Measurements from ENCODE around the gene NTSR1. TPM values are rescaled to one million over a fixed set of nuclear protein-coding genes. Genes with fewer than 3 reads are reported as not detected.

Gene NTSR1
- total and polyA plus RNA-seq, 8 donors: 0.03 to 3.5 (median 0.12) TPM

DNA sequence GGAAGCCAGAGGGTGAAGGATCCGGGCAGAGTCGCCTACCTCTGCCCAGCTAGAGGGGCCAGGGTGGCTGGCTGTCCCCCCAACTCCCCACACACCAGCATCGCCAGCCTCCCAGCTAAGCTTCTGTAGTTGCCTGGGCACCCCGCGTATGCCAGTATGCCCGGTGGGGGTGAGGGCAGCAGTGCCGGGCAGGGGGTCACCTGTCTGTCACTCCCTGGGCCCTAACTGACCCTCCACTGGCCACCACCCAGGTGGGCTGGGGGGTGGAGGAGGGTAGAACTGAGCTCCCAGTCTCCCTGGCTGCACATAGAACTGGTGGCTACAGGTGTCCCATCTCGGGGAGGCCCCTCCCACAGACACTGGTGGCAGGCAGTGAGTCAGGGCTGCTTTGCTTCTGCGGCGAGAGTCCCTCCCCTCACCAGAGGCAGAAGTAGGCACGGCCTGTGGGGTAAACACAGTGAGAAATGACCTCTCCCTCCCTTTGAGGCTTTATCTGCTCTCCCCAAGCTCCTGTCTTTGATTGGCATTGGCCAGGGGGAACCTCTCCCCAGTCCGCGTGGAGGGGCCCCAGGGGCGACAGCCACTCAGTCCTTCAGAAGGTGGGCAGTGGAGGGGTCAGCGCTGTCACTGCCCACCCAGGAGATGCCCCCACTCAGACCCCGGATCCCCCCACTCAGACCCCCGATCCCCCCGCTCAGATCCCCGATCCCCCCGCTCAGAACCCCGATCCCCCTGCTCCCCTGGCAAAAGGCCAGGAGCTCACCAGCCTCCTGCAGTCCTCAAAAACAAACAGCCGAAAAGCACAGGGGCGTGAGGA is 2.5 kb downstream of the NTSR1 start:
- intact Hi-C loops (cut with DNase I): no loop called here
- Histone ChIP-seq H3K36me3 (no peaks in the 10 kb centered on the region), H3K4me3 (peak overlapping the region in 1 of 2 donors; percentile 52), H3K4me1 (peaks cover 0 to 35% of the 10 kb centered on the region in 2 donors), H3K27me3 (peaks cover 36 to 76% of the 10 kb centered on the region in 2 donors), H3K27ac (no peak overlapping the region), H3K9me3 (no peaks in the 10 kb centered on the region)
- no peak for TF ChIP-seq CTCF (IDR thresholded peaks at IDR 0.05)
- ATAC-seq: no peak
- DNase-seq: peak in 1 of 4 donors; percentile 85

DNA sequence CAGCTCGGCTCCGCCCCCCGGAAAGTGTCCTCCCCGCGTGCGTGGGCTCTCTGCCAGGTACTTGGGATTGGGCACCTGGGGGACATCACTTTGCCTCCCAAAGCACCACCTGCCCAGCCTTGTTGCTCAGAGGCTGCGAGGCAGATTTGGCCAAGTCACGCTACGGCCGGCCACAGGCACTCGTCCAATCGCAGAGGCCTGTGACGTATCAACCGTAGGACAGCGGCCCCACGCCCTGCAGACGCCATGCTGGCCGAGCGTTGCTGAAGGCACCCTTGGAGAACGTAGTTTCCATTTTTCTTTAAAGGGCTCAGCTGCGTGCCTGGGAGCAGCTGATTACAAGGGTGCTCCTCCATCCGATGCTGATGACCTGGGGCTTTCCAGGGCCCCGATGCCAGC is 3.1 kb downstream of the NTSR1 start:
- Histone ChIP-seq H3K27me3 (peaks cover 36 to 76% of the 10 kb centered on the region in 2 donors), H3K27ac (no peak overlapping the region), H3K36me3 (no peaks in the 10 kb centered on the region), H3K4me1 (peaks cover 0 to 35% of the 10 kb centered on the region in 2 donors), H3K4me3 (no peak overlapping the region), H3K9me3 (no peaks in the 10 kb centered on the region)
- TF ChIP-seq CTCF (IDR thresholded peaks at IDR 0.05): no peak
- DNase-seq (peak in 1 of 4 donors; percentile 67), ATAC-seq (no peak)
- intact Hi-C loops (cut with DNase I): no loop called here

GRCh38 chr20:62712606-62713005 is 4.0 kb downstream of the NTSR1 start:
- H3K27ac ChIP-seq: no peak overlapping the region
- TF ChIP-seq CTCF (IDR thresholded peaks at IDR 0.05): no peak
- no peaks in the 10 kb centered on the region for H3K36me3 ChIP-seq
- ATAC-seq (no peak), DNase-seq (peak in 1 of 4 donors; percentile 56)
- intact Hi-C loops (cut with DNase I): no loop called here
- peaks cover 0 to 35% of the 10 kb centered on the region in 2 donors for H3K4me1 ChIP-seq
- peaks cover 35 to 76% of the 10 kb centered on the region in 2 donors for H3K27me3 ChIP-seq
- no peak overlapping the region for H3K4me3 ChIP-seq
- no peaks in the 10 kb centered on the region for H3K9me3 ChIP-seq

GRCh38 chr20:62714006-62714405 is 5.4 kb downstream of the NTSR1 start:
- TF ChIP-seq CTCF (IDR thresholded peaks at IDR 0.05): no peak
- H3K36me3 ChIP-seq: no peaks in the 10 kb centered on the region
- peak in 1 of 4 donors; percentile 34 for DNase-seq
- H3K4me3 ChIP-seq: no peak overlapping the region
- intact Hi-C loops (cut with DNase I): no loop called here
- peaks cover 21 to 72% of the 10 kb centered on the region in 2 donors for H3K27me3 ChIP-seq
- H3K27ac ChIP-seq: no peak overlapping the region
- H3K9me3 ChIP-seq: no peaks in the 10 kb centered on the region
- no peak for ATAC-seq
- H3K4me1 ChIP-seq: peaks cover 0 to 24% of the 10 kb centered on the region in 2 donors

- Histone ChIP-seq H3K4me3 (no peak overlapping the region), H3K36me3 (no peaks in the 10 kb centered on the region), H3K4me1 (peaks cover 0 to 19% of the 10 kb centered on the region in 2 donors), H3K27ac (no peak overlapping the region), H3K9me3 (peaks cover 0 to 1% of the 10 kb centered on the region in 2 donors), H3K27me3 (peaks cover 13 to 64% of the 10 kb centered on the region in 2 donors)
- no peak for TF ChIP-seq CTCF (IDR thresholded peaks at IDR 0.05)
- intact Hi-C loops (cut with DNase I): no loop called here
- no peak for DNase-seq
- ATAC-seq: no peak
These were observed 6.2 kb downstream of the NTSR1 start for GRCh38 chr20:62714799-62715198.
